ENCODE measurements around the gene MGARP.
"Not testable (repeated sequence)": the region's sequence is repeated elsewhere in the genome, so short reads cannot be mapped to it uniquely, and the experiment has no call there.

MGARP gene

DNA sequence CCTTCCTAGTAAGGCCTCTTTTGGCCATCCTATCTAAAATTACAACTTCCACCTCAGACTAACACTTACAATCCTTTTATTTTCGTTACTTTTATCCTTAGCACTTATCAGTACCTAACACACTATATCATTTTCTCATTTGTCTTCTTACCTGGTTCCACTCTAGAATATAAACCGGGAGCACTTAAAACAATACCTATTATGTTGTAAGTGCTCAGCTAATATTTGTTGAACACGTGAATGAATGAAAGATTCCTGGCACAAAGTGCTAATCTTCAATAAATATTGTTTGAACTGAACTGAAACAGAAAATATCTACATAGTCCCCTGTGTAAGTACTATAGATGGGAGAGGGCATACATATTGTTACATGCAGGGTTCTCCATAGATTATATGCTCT is 14.4 kb downstream of the MGARP start:
- Histone ChIP-seq H3K9ac (ENCODE audit: low read length) (peak overlapping the region; percentile 57; the same call in 1 of the 2 replicates), H3K79me2 (ENCODE audit: insufficient read depth, low read length) (no peaks in the 10 kb centered on the region), H3K27me3 (ENCODE audit: low read length) (no peaks in the 10 kb centered on the region), H3K9me2 (replicated peaks; ENCODE audit: insufficient read depth, low read length) (no peaks in the 10 kb centered on the region), H3K36me3 (ENCODE audit: low read length) (no peaks in the 10 kb centered on the region), H3K27ac (ENCODE audit: low read depth, low read length) (no peak overlapping the region), H3F3A (ENCODE audit: insufficient read depth) (no peaks in the 10 kb centered on the region), H3K4me2 (ENCODE audit: low read depth, low read length, poor library complexity, severe bottlenecking) (peak overlapping the region; percentile 75), H3K4me3 (ENCODE audit: insufficient read depth, low read length, poor library complexity, severe bottlenecking) (peak overlapping the region; percentile 52), H2AFZ (ENCODE audit: low read depth, low read length, severe bottlenecking) (no peak overlapping the region), H3K9me3 (ENCODE audit: insufficient read depth, low read length) (no peaks in the 10 kb centered on the region), H4K20me1 (ENCODE audit: low read depth, low read length) (no peaks in the 10 kb centered on the region)
- TF ChIP-seq, protein P1, sequence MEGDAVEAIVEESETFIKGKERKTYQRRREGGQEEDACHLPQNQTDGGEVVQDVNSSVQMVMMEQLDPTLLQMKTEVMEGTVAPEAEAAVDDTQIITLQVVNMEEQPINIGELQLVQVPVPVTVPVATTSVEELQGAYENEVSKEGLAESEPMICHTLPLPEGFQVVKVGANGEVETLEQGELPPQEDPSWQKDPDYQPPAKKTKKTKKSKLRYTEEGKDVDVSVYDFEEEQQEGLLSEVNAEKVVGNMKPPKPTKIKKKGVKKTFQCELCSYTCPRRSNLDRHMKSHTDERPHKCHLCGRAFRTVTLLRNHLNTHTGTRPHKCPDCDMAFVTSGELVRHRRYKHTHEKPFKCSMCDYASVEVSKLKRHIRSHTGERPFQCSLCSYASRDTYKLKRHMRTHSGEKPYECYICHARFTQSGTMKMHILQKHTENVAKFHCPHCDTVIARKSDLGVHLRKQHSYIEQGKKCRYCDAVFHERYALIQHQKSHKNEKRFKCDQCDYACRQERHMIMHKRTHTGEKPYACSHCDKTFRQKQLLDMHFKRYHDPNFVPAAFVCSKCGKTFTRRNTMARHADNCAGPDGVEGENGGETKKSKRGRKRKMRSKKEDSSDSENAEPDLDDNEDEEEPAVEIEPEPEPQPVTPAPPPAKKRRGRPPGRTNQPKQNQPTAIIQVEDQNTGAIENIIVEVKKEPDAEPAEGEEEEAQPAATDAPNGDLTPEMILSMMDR (IDR thresholded peaks at IDR 0.05; ENCODE audit: insufficient read depth, low read length, poor library complexity, severe bottlenecking), result no peak
- TF ChIP-seq EZH2phosphoT487 (conservative IDR thresholded peaks at IDR 0.05; ENCODE audit: low read length), result no peak

GRCh38 chr4:139256349-139256748 is 23.7 kb downstream of the MGARP start:
- no peak overlapping the region for H3K4me2 ChIP-seq (ENCODE audit: low read depth, low read length, poor library complexity, severe bottlenecking)
- TF ChIP-seq, protein P1 (IDR thresholded peaks at IDR 0.05; ENCODE audit: insufficient read depth, low read length, poor library complexity, severe bottlenecking), result no peak
- no peak for TF ChIP-seq EZH2phosphoT487 (conservative IDR thresholded peaks at IDR 0.05; ENCODE audit: low read length)
- H3K27me3 ChIP-seq (ENCODE audit: low read length), result no peaks in the 10 kb centered on the region
- H3K9ac ChIP-seq (ENCODE audit: low read length), result no peak overlapping the region
- H3K36me3 ChIP-seq (ENCODE audit: low read length), result no peaks in the 10 kb centered on the region
- no peaks in the 10 kb centered on the region for H3K79me2 ChIP-seq (ENCODE audit: insufficient read depth, low read length)
- H3K4me3 ChIP-seq (ENCODE audit: insufficient read depth, low read length, poor library complexity, severe bottlenecking), result no peak overlapping the region
- no peak overlapping the region for H3K27ac ChIP-seq (ENCODE audit: low read depth, low read length)
- H3K9me3 ChIP-seq (ENCODE audit: insufficient read depth, low read length), result no peaks in the 10 kb centered on the region
- no peaks in the 10 kb centered on the region for H3K9me2 ChIP-seq (replicated peaks; ENCODE audit: insufficient read depth, low read length)
- H4K20me1 ChIP-seq (ENCODE audit: low read depth, low read length), result no peaks in the 10 kb centered on the region
- no peaks in the 10 kb centered on the region for H3F3A ChIP-seq (ENCODE audit: insufficient read depth)
- no peak overlapping the region for H2AFZ ChIP-seq (ENCODE audit: low read depth, low read length, severe bottlenecking)

- not testable (repeated sequence) for H3K9me3 ChIP-seq (ENCODE audit: insufficient read depth, low read length); H2AFZ ChIP-seq (ENCODE audit: low read depth, low read length, severe bottlenecking); H3K9ac ChIP-seq (ENCODE audit: low read length); H3K9me2 ChIP-seq (replicated peaks; ENCODE audit: insufficient read depth, low read length); H3K36me3 ChIP-seq (ENCODE audit: low read length); H3K27me3 ChIP-seq (ENCODE audit: low read length); H3K79me2 ChIP-seq (ENCODE audit: insufficient read depth, low read length); H3F3A ChIP-seq (ENCODE audit: insufficient read depth); H3K4me3 ChIP-seq (ENCODE audit: insufficient read depth, low read length, poor library complexity, severe bottlenecking); H3K4me2 ChIP-seq (ENCODE audit: low read depth, low read length, poor library complexity, severe bottlenecking); H3K27ac ChIP-seq (ENCODE audit: low read depth, low read length); H4K20me1 ChIP-seq (ENCODE audit: low read depth, low read length)
These were observed 24.4 kb downstream of the MGARP start for GRCh38 chr4:139255581-139255980.

GRCh38 chr4:139253713-139254112 is 26.3 kb downstream of the MGARP start:
- Histone ChIP-seq H3K4me3 (ENCODE audit: insufficient read depth, low read length, poor library complexity, severe bottlenecking) (no peak overlapping the region), H3K4me2 (ENCODE audit: low read depth, low read length, poor library complexity, severe bottlenecking) (no peak overlapping the region), H3K79me2 (ENCODE audit: insufficient read depth, low read length) (no peaks in the 10 kb centered on the region), H2AFZ (ENCODE audit: low read depth, low read length, severe bottlenecking) (no peak overlapping the region), H3K27me3 (ENCODE audit: low read length) (no peaks in the 10 kb centered on the region), H3K27ac (ENCODE audit: low read depth, low read length) (no peak overlapping the region), H3K36me3 (ENCODE audit: low read length) (no peaks in the 10 kb centered on the region), H3K9me3 (ENCODE audit: insufficient read depth, low read length) (no peaks in the 10 kb centered on the region), H3K9ac (ENCODE audit: low read length) (no peak overlapping the region), H3K9me2 (replicated peaks; ENCODE audit: insufficient read depth, low read length) (no peaks in the 10 kb centered on the region), H3F3A (ENCODE audit: insufficient read depth) (no peaks in the 10 kb centered on the region), H4K20me1 (ENCODE audit: low read depth, low read length) (no peaks in the 10 kb centered on the region)
- TF ChIP-seq, protein P1 (IDR thresholded peaks at IDR 0.05; ENCODE audit: insufficient read depth, low read length, poor library complexity, severe bottlenecking), result no peak
- TF ChIP-seq EZH2phosphoT487 (conservative IDR thresholded peaks at IDR 0.05; ENCODE audit: low read length), result no peak

Measured in SU-DHL-6 (cell line).